RWPE1 (cell line): Measurements from ENCODE around the gene LRP1B.

Experiments used
- CTCF ChIA-PET: fragments of 350-600 bp; sonication (Branson Sonifier 250); formaldehyde crosslinking; extraction: SDS; loops from one replicate; lab custom pipeline; 2021; lab: Yijun Ruan, JAX
- POLR2A ChIA-PET: fragments of 400-600 bp; formaldehyde crosslinking; extraction: SDS; loops from one replicate; lab custom pipeline; 2020; ENCODE audit warnings: antibody characterized with exemption; ENCODE audit not compliant: low non-redundant PET; lab: Yijun Ruan, JAX
- DNase-seq: peaks from one replicate; pipeline ENCODE4 v3.0.0; 2012; ENCODE audit warnings: low spot score
- H3K27ac ChIP-seq: fragments of 450-650 bp; 2 replicates; pipeline ENCODE4 v1.5.1; 2017
- CTCF ChIP-seq: fragments of 450-650 bp; conservative IDR thresholded peaks from 2 replicates; pipeline ENCODE4 v1.5.1; 2017; ENCODE audit warnings: low read depth, mild to moderate bottlenecking

Gene LRP1B

GRCh38 chr2:140641163-140641562, 1489.7 kb downstream of the LRP1B start:
- DNase-seq: no peak
- no peak overlapping the region for H3K27ac ChIP-seq
- CTCF ChIA-PET: no interaction called here
- TF ChIP-seq CTCF: no peak
- POLR2A ChIA-PET: no interaction called here

- TF ChIP-seq CTCF: no peak
- no peak for DNase-seq
- POLR2A ChIA-PET: no interaction called here
- no peak overlapping the region for H3K27ac ChIP-seq
- CTCF ChIA-PET: no interaction called here
Observed at GRCh38 chr2:140639628-140640027, 1491.2 kb downstream of the LRP1B start.

- no peak for TF ChIP-seq CTCF
- DNase-seq: no peak
- POLR2A ChIA-PET: no interaction called here
- no peak overlapping the region for H3K27ac ChIP-seq
- CTCF ChIA-PET: no interaction called here
Observed at GRCh38 chr2:140630557-140630956, 1500.3 kb downstream of the LRP1B start.

GRCh38 chr2:140627885-140628284, 1502.9 kb downstream of the LRP1B start:
- no peak overlapping the region for H3K27ac ChIP-seq
- ChIA-PET POLR2A (no interaction called here), CTCF (no interaction called here)
- TF ChIP-seq CTCF: no peak
- no peak for DNase-seq

- ChIA-PET POLR2A (no interaction called here), CTCF (no interaction called here)
- DNase-seq: no peak
- TF ChIP-seq CTCF: no peak
- H3K27ac ChIP-seq: no peak overlapping the region
Observed at GRCh38 chr2:140627136-140627535, 1503.7 kb downstream of the LRP1B start.

GRCh38 chr2:140624200-140624599, 1506.6 kb downstream of the LRP1B start:
- POLR2A ChIA-PET: no interaction called here
- H3K27ac ChIP-seq: no peak overlapping the region
- CTCF ChIA-PET: no interaction called here
- TF ChIP-seq CTCF: no peak
- no peak for DNase-seq
